Stimulated activated CD4-positive, alpha-beta T cell treated with anti-CD3 and anti-CD28 coated beads, Interleukin-15, amount 100 ng/mL, for 1 hour (primary cell): ENCODE data around the gene CYB5D1.
A peak's percentile ranks its signal among the peaks of the same experiment; 100 is the strongest.

ENCODE experiments used
- DNase-seq, 2 donors: peaks; one replicate each; pipeline ENCODE4 v3.0.0-alpha.2; 2020; ENCODE audit warnings: low read depth in 1 of 2, low spot score in 1 of 2

Gene CYB5D1

GRCh38 chr17:7833795-7834541 is 23.8 kb upstream of the CYB5D1 start, which contains the start of gene KDM6B:
KDM6B (plus strand) TSS chr17:7834217; CDS start chr17:7845555, 11,338 bp downstream.
- DNase-seq, result peak; percentile 73 to 79

- DNase-seq, result peak in 1 of 2 donors; percentile 36
Measured at GRCh38 chr17:7834542-7834956, 23.3 kb upstream of the CYB5D1 start.

- peak; percentile 69 to 83 for DNase-seq
Measured at GRCh38 chr17:7834957-7835813, 22.6 kb upstream of the CYB5D1 start.

- peak in 1 of 2 donors; percentile 27 for DNase-seq
Measured at GRCh38 chr17:7835814-7836595, 21.8 kb upstream of the CYB5D1 start.

GRCh38 chr17:7836596-7837407 is 21.0 kb upstream of the CYB5D1 start:
- no peak for DNase-seq

- no peak for DNase-seq
Measured at GRCh38 chr17:7837408-7838088, 20.3 kb upstream of the CYB5D1 start.

GRCh38 chr17:7838090-7839075 is 19.4 kb upstream of the CYB5D1 start:
- no peak for DNase-seq

GRCh38 chr17:7839190-7839875 is 18.5 kb upstream of the CYB5D1 start:
- DNase-seq, result no peak

- no peak for DNase-seq
Measured at GRCh38 chr17:7839876-7840261, 17.9 kb upstream of the CYB5D1 start.

- no peak for DNase-seq
Measured at GRCh38 chr17:7840441-7840840, 17.4 kb upstream of the CYB5D1 start.

- DNase-seq, result no peak
Measured at GRCh38 chr17:7840875-7841274, 16.9 kb upstream of the CYB5D1 start.

GRCh38 chr17:7841396-7841914 is 16.3 kb upstream of the CYB5D1 start:
- DNase-seq, result peak; percentile 93 to 94

- peak; percentile 75 for DNase-seq
Measured at GRCh38 chr17:7841915-7842379, 15.9 kb upstream of the CYB5D1 start.

GRCh38 chr17:7842380-7843256 is 15.2 kb upstream of the CYB5D1 start:
- DNase-seq, result peak; percentile 94 to 95

- no peak for DNase-seq
Measured at GRCh38 chr17:7843257-7843535, 14.6 kb upstream of the CYB5D1 start.

- DNase-seq, result peak; percentile 91
Measured at GRCh38 chr17:7843536-7844291, 14.1 kb upstream of the CYB5D1 start.
